KMS-11 (cell line): ENCODE measurements around the gene CORO6.

Source experiments
- H2AFZ ChIP-seq: fragments of 200-600 bp; sonication (generic); 2 replicates; pipeline ENCODE4 v1.6.1; 2016; ENCODE audit warnings: antibody characterized with exemption, mixed run types, low read depth
- H3K27ac ChIP-seq: fragments of 200-600 bp; sonication (generic); 2 replicates; pipeline ENCODE4 v1.6.1; 2016; ENCODE audit warnings: mild to moderate bottlenecking, mixed run types
- H3K27me3 ChIP-seq: fragments of 200-600 bp; sonication (generic); 2 replicates; pipeline ENCODE4 v1.6.1; 2017; ENCODE audit warnings: mild to moderate bottlenecking, low read depth, mixed run types, moderate library complexity; ENCODE audit not compliant: insufficient read depth
- H3K36me3 ChIP-seq: fragments of 200-600 bp; sonication (generic); 2 replicates; pipeline ENCODE4 v1.6.1; 2017; ENCODE audit warnings: mild to moderate bottlenecking, mixed run types; ENCODE audit not compliant: insufficient read depth
- H3K4me1 ChIP-seq: fragments of 200-600 bp; sonication (generic); 2 replicates; pipeline ENCODE4 v1.6.1; 2016; ENCODE audit warnings: mild to moderate bottlenecking, low read depth, mixed run types; ENCODE audit not compliant: poor library complexity, severe bottlenecking
- H3K4me2 ChIP-seq: fragments of 200-600 bp; sonication (generic); 2 replicates; pipeline ENCODE4 v1.7.0; 2016; ENCODE audit warnings: mild to moderate bottlenecking, mixed run types
- H3K4me3 ChIP-seq: fragments of 200-600 bp; sonication (generic); IDR thresholded peaks from 2 replicates; pipeline ENCODE4 v1.6.1; 2017; ENCODE audit warnings: low read depth, low read length, mixed read lengths; ENCODE audit not compliant: insufficient read depth
- H3K79me2 ChIP-seq: fragments of 200-600 bp; sonication (generic); 2 replicates; pipeline ENCODE4 v1.6.1; 2016; ENCODE audit warnings: low read depth, mixed run types; ENCODE audit not compliant: insufficient read depth
- H3K9ac ChIP-seq: fragments of 200-600 bp; sonication (generic); 2 replicates; pipeline ENCODE4 v1.6.1; 2016; ENCODE audit warnings: mild to moderate bottlenecking, mixed run types
- H4K20me1 ChIP-seq: fragments of 200-600 bp; sonication (generic); 2 replicates; pipeline ENCODE4 v1.6.1; 2016; ENCODE audit warnings: mild to moderate bottlenecking, mixed run types; ENCODE audit not compliant: insufficient read depth
- TF ChIP-seq, protein P1 (sequence below): fragments of 200-600 bp; sonication (generic); conservative IDR thresholded peaks from 2 replicates; pipeline ENCODE4 v1.6.1; 2017; ENCODE audit warnings: low read depth, mild to moderate bottlenecking, antibody characterized with exemption, low read length, moderate library complexity, mixed read lengths

Gene CORO6

GRCh38 chr17:29568331-29569244 lies 54.1 kb downstream of the CORO6 start, which contains the start of gene TP53I13:
TP53I13 (plus strand) TSS chr17:29568701; CDS start chr17:29568759, 58 bp downstream.
- H4K20me1 ChIP-seq: no peaks in the 10 kb centered on the region
- H3K79me2 ChIP-seq: peaks cover 11% of the 10 kb centered on the region; the same call in 1 of the 2 replicates
- no peaks in the 10 kb centered on the region for H3K36me3 ChIP-seq
- TF ChIP-seq, protein P1, sequence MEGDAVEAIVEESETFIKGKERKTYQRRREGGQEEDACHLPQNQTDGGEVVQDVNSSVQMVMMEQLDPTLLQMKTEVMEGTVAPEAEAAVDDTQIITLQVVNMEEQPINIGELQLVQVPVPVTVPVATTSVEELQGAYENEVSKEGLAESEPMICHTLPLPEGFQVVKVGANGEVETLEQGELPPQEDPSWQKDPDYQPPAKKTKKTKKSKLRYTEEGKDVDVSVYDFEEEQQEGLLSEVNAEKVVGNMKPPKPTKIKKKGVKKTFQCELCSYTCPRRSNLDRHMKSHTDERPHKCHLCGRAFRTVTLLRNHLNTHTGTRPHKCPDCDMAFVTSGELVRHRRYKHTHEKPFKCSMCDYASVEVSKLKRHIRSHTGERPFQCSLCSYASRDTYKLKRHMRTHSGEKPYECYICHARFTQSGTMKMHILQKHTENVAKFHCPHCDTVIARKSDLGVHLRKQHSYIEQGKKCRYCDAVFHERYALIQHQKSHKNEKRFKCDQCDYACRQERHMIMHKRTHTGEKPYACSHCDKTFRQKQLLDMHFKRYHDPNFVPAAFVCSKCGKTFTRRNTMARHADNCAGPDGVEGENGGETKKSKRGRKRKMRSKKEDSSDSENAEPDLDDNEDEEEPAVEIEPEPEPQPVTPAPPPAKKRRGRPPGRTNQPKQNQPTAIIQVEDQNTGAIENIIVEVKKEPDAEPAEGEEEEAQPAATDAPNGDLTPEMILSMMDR: no peak; the same call in 1 of the 2 replicates
- no peaks in the 10 kb centered on the region for H3K27me3 ChIP-seq
- peak within 1 kb of the TSS; percentile 97 for H2AFZ ChIP-seq
- H3K4me1 ChIP-seq: peaks cover 29% of the 10 kb centered on the region
- H3K4me3 ChIP-seq: no peak within 1 kb of the TSS
- H3K4me2 ChIP-seq: peak within 1 kb of the TSS; percentile 83
- peak within 1 kb of the TSS; percentile 90 for H3K27ac ChIP-seq
- H3K9ac ChIP-seq: peak within 1 kb of the TSS; percentile 76

- H3K4me1 ChIP-seq: peaks cover 30% of the 10 kb centered on the region
- H3K27me3 ChIP-seq: no peaks in the 10 kb centered on the region
- peak overlapping the region; percentile 90 for H3K27ac ChIP-seq
- H3K9ac ChIP-seq: peak overlapping the region; percentile 76
- H3K36me3 ChIP-seq: no peaks in the 10 kb centered on the region
- no peaks in the 10 kb centered on the region for H4K20me1 ChIP-seq
- TF ChIP-seq, protein P1: peak; percentile 19; the same call in 1 of the 2 replicates
- peak overlapping the region; percentile 96 for H2AFZ ChIP-seq
- no peak overlapping the region for H3K4me3 ChIP-seq
- peaks cover 11% of the 10 kb centered on the region; the same call in 1 of the 2 replicates for H3K79me2 ChIP-seq
- peak overlapping the region; percentile 74 for H3K4me2 ChIP-seq
Measured at GRCh38 chr17:29567554-29568330, 55.0 kb downstream of the CORO6 start.

GRCh38 chr17:29567304-29567553 lies 55.5 kb downstream of the CORO6 start:
- H3K9ac ChIP-seq: peak overlapping the region; percentile 76; the same call in 1 of the 2 replicates
- H3K4me2 ChIP-seq: peak overlapping the region; percentile 74
- no peaks in the 10 kb centered on the region for H4K20me1 ChIP-seq
- H3K4me1 ChIP-seq: peaks cover 30% of the 10 kb centered on the region
- H2AFZ ChIP-seq: peak overlapping the region; percentile 96
- peaks cover 11% of the 10 kb centered on the region; the same call in 1 of the 2 replicates for H3K79me2 ChIP-seq
- no peaks in the 10 kb centered on the region for H3K27me3 ChIP-seq
- no peaks in the 10 kb centered on the region for H3K36me3 ChIP-seq
- TF ChIP-seq, protein P1: no peak
- peak overlapping the region; percentile 90 for H3K27ac ChIP-seq
- H3K4me3 ChIP-seq: no peak overlapping the region

DNA sequence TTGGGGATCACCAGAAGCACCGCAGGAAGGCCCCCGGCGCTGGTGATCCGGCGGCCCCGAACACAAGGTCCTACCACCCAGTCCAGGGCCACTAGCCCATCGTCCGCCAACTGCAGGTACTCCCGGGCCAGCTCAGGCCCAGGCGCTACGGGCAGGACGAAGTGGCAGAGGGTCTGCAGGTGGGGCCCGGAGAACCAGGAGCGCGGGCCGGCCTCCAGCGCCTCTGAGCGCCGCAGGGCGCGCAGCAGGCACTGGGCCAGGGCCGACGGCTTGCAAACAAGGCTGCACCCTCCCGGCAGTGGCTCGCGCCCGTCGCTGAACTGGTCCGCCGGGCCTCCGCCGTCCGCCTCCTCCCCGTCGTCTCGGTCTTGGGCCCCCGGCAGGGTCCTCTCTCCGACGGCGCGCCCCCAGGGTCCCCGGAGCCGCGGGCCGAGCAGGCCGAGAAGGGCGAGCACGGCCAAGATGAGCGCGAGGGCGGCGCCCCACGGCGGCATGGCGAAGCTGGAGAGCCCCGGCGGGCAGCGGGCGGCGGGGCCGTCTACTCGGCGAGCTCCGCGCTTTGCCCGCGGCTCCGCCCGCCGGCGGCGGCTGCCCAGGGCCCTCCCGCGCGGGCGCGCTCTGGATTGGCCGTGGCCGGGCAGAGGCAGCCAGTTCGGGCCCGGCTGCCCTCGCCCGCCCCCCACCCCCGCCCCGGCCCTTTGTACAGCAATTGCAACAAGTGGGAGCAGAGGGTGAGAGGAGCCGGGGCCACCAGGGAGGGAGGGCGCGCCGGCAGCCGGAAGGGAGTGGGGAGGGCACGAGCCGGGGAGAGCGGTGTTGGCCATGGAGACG lies 56.0 kb downstream of the CORO6 start, which contains the start of gene ABHD15:
Gene ABHD15, minus strand, starts transcription at position 565 of the 831 bp plus-strand sequence. Its CDS starts 71 bp downstream, at position 494.
- Histone ChIP-seq H2AFZ (peak within 1 kb of the TSS; percentile 96), H3K4me1 (peaks cover 30% of the 10 kb centered on the region), H3K4me3 (peak within 1 kb of the TSS; percentile 17), H3K4me2 (peak within 1 kb of the TSS; percentile 97), H3K79me2 (peaks cover 11% of the 10 kb centered on the region; the same call in 1 of the 2 replicates), H4K20me1 (no peaks in the 10 kb centered on the region), H3K9ac (peak within 1 kb of the TSS; percentile 76), H3K27ac (peak within 1 kb of the TSS; percentile 90), H3K27me3 (no peaks in the 10 kb centered on the region), H3K36me3 (no peaks in the 10 kb centered on the region)
- TF ChIP-seq, protein P1: no peak; the same call in 1 of the 2 replicates
